Neural cell (in vitro differentiated cells): ENCODE results near the gene ARFGAP3.

Experiments
- CTCF ChIP-seq: fragments of 450-650 bp; IDR thresholded peaks from 2 replicates; pipeline ENCODE4 v1.5.1; 2014; ENCODE audit warnings: antibody characterized with exemption, mild to moderate bottlenecking, moderate library complexity; ENCODE audit not compliant: poor library complexity, severe bottlenecking
- EP300 ChIP-seq: fragments of 450-650 bp; conservative IDR thresholded peaks from 2 replicates; pipeline ENCODE4 v1.6.1; 2014; ENCODE audit warnings: antibody characterized with exemption, mild to moderate bottlenecking, moderate library complexity; ENCODE audit not compliant: poor library complexity, severe bottlenecking
- MXI1 ChIP-seq: fragments of 450-650 bp; conservative IDR thresholded peaks from 2 replicates; pipeline ENCODE4 v1.6.1; 2014; ENCODE audit warnings: antibody characterized with exemption, mild to moderate bottlenecking; ENCODE audit not compliant: poor library complexity, severe bottlenecking
- POLR2AphosphoS5 ChIP-seq: IDR thresholded peaks from 2 replicates; pipeline ENCODE4 v1.6.1; 2012
- SMC3 ChIP-seq: fragments of 450-650 bp; conservative IDR thresholded peaks from 2 replicates; pipeline ENCODE4 v1.6.1; 2014; ENCODE audit warnings: antibody characterized with exemption, mild to moderate bottlenecking, moderate library complexity; ENCODE audit not compliant: poor library complexity

GRCh38 chr22:42873356-42873755 is 16.3 kb upstream of the ARFGAP3 start:
- no peak for TF ChIP-seq CTCF
- no peak for TF ChIP-seq MXI1
- TF ChIP-seq POLR2AphosphoS5 = no peak
- no peak for TF ChIP-seq EP300
- TF ChIP-seq SMC3 = no peak
